ENCODE results near the gene CDO1. TPM values are rescaled to one million over a fixed set of nuclear protein-coding genes. Genes with fewer than 3 reads are reported as not detected.

The CDO1 gene
- total RNA-seq (2021) (13.2 to 22.7 TPM (median 20.0 TPM) in 3 replicates), Bru-seq, nascent RNA (percentile 79 among the genes with signal in this experiment)
- long read RNA-seq, experiment 1, transcript CDO1-201 (5 exons, 1,860 nt): major isoform, 49 of 53 reads
- long read RNA-seq, experiment 1, partial matches to known transcripts: 3 of 53 reads
- long read RNA-seq, experiment 1, other reads (novel, unspliced or antisense): 1 of 53 reads
- long read RNA-seq, experiment 2, transcript CDO1-201 (5 exons, 1,860 nt): major isoform, 28 of 39 reads
- long read RNA-seq, experiment 2, partial matches to known transcripts: 4 of 39 reads
- long read RNA-seq, experiment 2, other reads (novel, unspliced or antisense): 7 of 39 reads
- long read RNA-seq, experiment 3, transcript CDO1-201 (5 exons, 1,860 nt): major isoform, 88 of 97 reads
- long read RNA-seq, experiment 3, partial matches to known transcripts: 0 of 97 reads
- long read RNA-seq, experiment 3, other reads (novel, unspliced or antisense): 9 of 97 reads

GRCh38 chr5:115816226-115817081 is at the start of gene CDO1:
CDO1 (minus strand) TSS chr5:115816659; CDS start chr5:115816397, 262 bp downstream.
- DNase-seq (ENCODE audit: low spot score) (peak; percentile 70), ATAC-seq (peak; percentile 75)
- ChIA-PET POLR2A (interaction anchor here (1.0 kb wide), 1 partner anchor 31 kb away, joined by 4 read pairs; no protein-coding TSS in a partner anchor), CTCF (interaction anchor here (0.7 to 2.1 kb wide), 5 partner anchors 15 to 242 kb away, joined by 4 to 6 read pairs (median 5); no protein-coding TSS in a partner anchor)
- peaks cover 25% of the 10 kb centered on the region for H3K4me1 Mint-ChIP-seq
- peaks cover 2% of the 10 kb centered on the region; the same call in 1 of the 2 replicates for H3K36me3 Mint-ChIP-seq
- H3K9me3 Mint-ChIP-seq: no peaks in the 10 kb centered on the region
- H3K27me3 Mint-ChIP-seq (ENCODE audit: low read depth): peaks cover 27% of the 10 kb centered on the region
- peak within 1 kb of the TSS; percentile 81 for H3K27ac Mint-ChIP-seq
- peak within 1 kb of the TSS; percentile 95 for H3K4me3 Mint-ChIP-seq
- TF ChIP-seq NR3C1 (CRISPR knock-in tag; conservative IDR thresholded peaks at IDR 0.05; ENCODE audit: low read depth) (no peak), KAT7 (CRISPR knock-in tag; IDR thresholded peaks at IDR 0.05; ENCODE audit: borderline replicate concordance) (peak; percentile 90), ATF3 (CRISPR knock-in tag; conservative IDR thresholded peaks at IDR 0.05) (0 out of 2 replicates have a peak, but pooled peaks have one; percentile 15), MAX (CRISPR knock-in tag; IDR thresholded peaks at IDR 0.05) (0 out of 2 replicates have a peak, but pooled peaks have one; percentile 2), ZNF232 (CRISPR knock-in tag; IDR thresholded peaks at IDR 0.05) (peak; percentile 53; the same call in 1 of the 2 replicates), FOXK1 (CRISPR knock-in tag; IDR thresholded peaks at IDR 0.05) (peak; percentile 71; the same call in 1 of the 2 replicates), CBFB (CRISPR knock-in tag; IDR thresholded peaks at IDR 0.05; ENCODE audit: low read depth) (0 out of 2 replicates have a peak, but pooled peaks have one; percentile 31), ZNF671 (CRISPR knock-in tag; IDR thresholded peaks at IDR 0.05) (no peak), ZNF138 (CRISPR knock-in tag; conservative IDR thresholded peaks at IDR 0.05) (peak; percentile 49; the same call in 1 of the 2 replicates), ZBTB21 (CRISPR knock-in tag; IDR thresholded peaks at IDR 0.05; ENCODE audit: borderline replicate concordance) (peak; percentile 19; the same call in 1 of the 2 replicates), ETV6 (CRISPR knock-in tag; IDR thresholded peaks at IDR 0.05) (0 out of 2 replicates have a peak, but pooled peaks have one; percentile 35), ZMAT4 (CRISPR knock-in tag; IDR thresholded peaks at IDR 0.05) (no peak), ZSCAN18 (CRISPR knock-in tag; IDR thresholded peaks at IDR 0.05) (no peak), HMGXB4 (CRISPR knock-in tag; IDR thresholded peaks at IDR 0.05) (peak; percentile 65; the same call in 1 of the 2 replicates), GRHL2 (CRISPR knock-in tag; IDR thresholded peaks at IDR 0.05; ENCODE audit: insufficient replicate concordance, severe bottlenecking) (no peak), FOXP4 (CRISPR knock-in tag; IDR thresholded peaks at IDR 0.05) (peak; percentile 63), TP53 (CRISPR knock-in tag; IDR thresholded peaks at IDR 0.05) (0 out of 2 replicates have a peak, but pooled peaks have one; percentile 52), SMAD3 (CRISPR knock-in tag; IDR thresholded peaks at IDR 0.05; ENCODE audit: borderline replicate concordance) (peak; percentile 65; the same call in 1 of the 2 replicates), USF2 (CRISPR knock-in tag; IDR thresholded peaks at IDR 0.05) (peak; percentile 9), CREB1 (CRISPR knock-in tag; IDR thresholded peaks at IDR 0.05) (no peak), ATF6 (CRISPR knock-in tag; IDR thresholded peaks at IDR 0.05) (no peak)

All from WTC11 (cell line).